Endothelial cell of umbilical vein (primary cell): Measurements from ENCODE around the gene EVX2. TPM values are rescaled to one million over a fixed set of nuclear protein-coding genes. Genes with fewer than 3 reads are reported as not detected.

Experiments used
- BruUV-seq: library from RNA; stranded (reverse); fragments of 400-500 nt; replicated peaks from 2 replicates; lab custom pipeline; 2021; lab: Mats Ljungman, UMichigan
- CTCF ChIA-PET: fragments of 300-600, 350-600 bp; sonication (Branson Sonifier 250); formaldehyde crosslinking; loops from one replicate; lab custom pipeline; 2021; ENCODE audit warnings: antibody characterized with exemption, inconsistent platforms; lab: Charles Lee
- POLR2A ChIA-PET: fragments of 300-600, 350-600 bp; sonication (Branson Sonifier 250); formaldehyde crosslinking; loops from one replicate; lab custom pipeline; 2021; ENCODE audit warnings: antibody characterized with exemption, inconsistent platforms; lab: Charles Lee
- DNase-seq: peaks from one replicate; pipeline ENCODE4 v3.0.0-alpha.2; 2011; ENCODE audit warnings: low read depth, low spot score
- FAIRE-seq: peaks from 2 replicates; lab custom pipeline; 2011; peaks lifted over from hg19 to GRCh38; lab: Jason Lieb, UNC
- H2AFZ ChIP-seq: 2 replicates; pipeline ENCODE4 v1.6.0; 2012; ENCODE audit warnings: low read depth, low read length, control low read depth, inconsistent platforms
- H3K27ac ChIP-seq: 2 replicates; pipeline ENCODE4 v1.5.1; 2011; ENCODE audit warnings: low read depth, mild to moderate bottlenecking, control low read depth, low read length, moderate library complexity; ENCODE audit not compliant: insufficient read depth
- H3K27me3 ChIP-seq, 2 experiments: 2 replicates each; pipeline versions ENCODE4 v1.6.0 to v1.6.1; 2011; ENCODE audit warnings: low read length in 2 of 2, mixed read lengths in 1 of 2; ENCODE audit not compliant: control insufficient read depth in 2 of 2, insufficient read depth in 2 of 2
- H3K36me3 ChIP-seq, 2 experiments: 2 replicates in 1 of 2; 3 replicates in 1 of 2; pipeline ENCODE4 v1.5.1; 2011; ENCODE audit warnings: low read length in 2 of 2, mild to moderate bottlenecking in 1 of 2, moderate library complexity in 1 of 2; ENCODE audit not compliant: control insufficient read depth in 2 of 2, insufficient read depth in 2 of 2; ENCODE audit errors: extremely low read depth in 1 of 2
- H3K4me1 ChIP-seq: 3 replicates; pipeline ENCODE4 v1.5.1; 2011; ENCODE audit warnings: mild to moderate bottlenecking, low read length; ENCODE audit not compliant: control insufficient read depth, insufficient read depth; ENCODE audit errors: extremely low read depth
- H3K4me2 ChIP-seq: 2 replicates; pipeline ENCODE4 v1.6.1; 2011; ENCODE audit warnings: low read length, control low read depth, mixed read lengths; ENCODE audit not compliant: insufficient read depth
- H3K4me3 ChIP-seq, 3 experiments: fragments of 200-600 bp in 1 of 3; sonication (generic), shearing (Covaris generic) in 1 of 3; replicated peaks in 1 of 3; 2 replicates each; pipeline ENCODE4 v1.5.1; 2011 to 2016; ENCODE audit warnings: control low read depth in 3 of 3, low read length in 3 of 3, mild to moderate bottlenecking in 2 of 3, inconsistent platforms in 1 of 3, low read depth in 1 of 3, moderate library complexity in 1 of 3; ENCODE audit not compliant: insufficient read depth in 1 of 3
- H3K79me2 ChIP-seq: 2 replicates; pipeline ENCODE4 v1.6.0; 2012; ENCODE audit warnings: low read length, inconsistent platforms; ENCODE audit not compliant: control insufficient read depth, insufficient read depth
- H3K9ac ChIP-seq: replicated peaks from 2 replicates; pipeline ENCODE3; 2011; ENCODE audit warnings: low read length, control low read depth; ENCODE audit not compliant: insufficient read depth; ENCODE audit errors: extremely low read depth
- H3K9me1 ChIP-seq: replicated peaks from 3 replicates; pipeline ENCODE4 v1.6.0; 2011; ENCODE audit warnings: mild to moderate bottlenecking, low read length; ENCODE audit not compliant: control insufficient read depth, insufficient read depth; ENCODE audit errors: extremely low read depth
- H3K9me3 ChIP-seq: replicated peaks from 2 replicates; pipeline ENCODE4 v1.5.1; 2012; ENCODE audit warnings: low read length, inconsistent platforms; ENCODE audit not compliant: control insufficient read depth, insufficient read depth
- H4K20me1 ChIP-seq: replicated peaks from 2 replicates; pipeline ENCODE3; 2011; ENCODE audit warnings: mild to moderate bottlenecking, low read length; ENCODE audit not compliant: control insufficient read depth, insufficient read depth; ENCODE audit errors: extremely low read depth
- CTCF ChIP-seq, 2 donors: IDR thresholded peaks; 1 replicate in 1 of 2; 2 replicates in 1 of 2; pipeline ENCODE4 v1.5.1; 2011; ENCODE audit warnings: low read length in 2 of 2, mild to moderate bottlenecking in 2 of 2, moderate library complexity in 2 of 2, control low read depth in 1 of 2, inconsistent platforms in 1 of 2, low read depth in 1 of 2; ENCODE audit not compliant: insufficient read depth in 1 of 2; ENCODE audit errors: extremely low read depth in 1 of 2
- EZH2 ChIP-seq: IDR thresholded peaks from 2 replicates; pipeline ENCODE4 v1.6.1; 2012; ENCODE audit warnings: borderline replicate concordance, low read depth, mild to moderate bottlenecking, moderate library complexity, low read length, inconsistent platforms; ENCODE audit not compliant: severe bottlenecking
- POLR2A ChIP-seq: IDR thresholded peaks from 2 replicates; pipeline ENCODE4 v1.6.1; 2012; ENCODE audit warnings: low read depth, mild to moderate bottlenecking, control low read depth, low read length
- POLR2AphosphoS5 ChIP-seq: IDR thresholded peaks from 2 replicates; pipeline ENCODE4 v1.6.1; 2012; ENCODE audit warnings: low read depth, mild to moderate bottlenecking, control low read depth, low read length, moderate library complexity; ENCODE audit not compliant: insufficient read depth
- dilution Hi-C: fragments of 300-500 bp; cut with MboI; formaldehyde crosslinking; loops from one replicate; pipeline ENCODE4 v1.15.0; 2019; ENCODE audit warnings: low sequenced_read_pairs; ENCODE audit not compliant: extremely low pct_ligation_motif_present
- intact Hi-C: fragments of 100-400 bp; cut with micrococcal nuclease; formaldehyde crosslinking; loops from one replicate; pipeline ENCODE4 v1.10.0; 2022
- polyA plus RNA-seq, 4 experiments: library from polyadenylated mRNA; depleted of rRNA in 3 of 4; stranded (reverse) in 3 of 4; unstranded in 1 of 4; fragments of >200 nt; gene quantifications; 2 replicates each; pipeline versions ENCODE4 v1.2.1 to v1.2.3, GENCODE V29; 2011 to 2012; ENCODE audit warnings: missing spikeins in 1 of 4
- total RNA-seq: library from RNA; stranded (reverse); gene quantifications from 2 replicates; pipeline ENCODE4 v1.2.3, GENCODE V29; 2021

Gene EVX2
- total and polyA plus RNA-seq, 2 donors (not counting 3 experiments of a cell fraction or from before 2014, with no cell fraction given): not detected

GRCh38 chr2:176092270-176093144 is 8.7 kb upstream of the EVX2 start, which contains the start of gene HOXD13:
HOXD13 (plus strand) TSS chr2:176092721; CDS start chr2:176092891, 170 bp downstream.
- peaks cover 5% of the 10 kb centered on the region for H3K4me1 ChIP-seq
- no peak within 1 kb of the TSS for H3K9ac ChIP-seq
- BruUV-seq: no TSS peak
- H3K36me3 ChIP-seq: no peaks in the 10 kb centered on the region
- H3K4me2 ChIP-seq: no peak within 1 kb of the TSS
- POLR2A ChIA-PET: no interaction called here
- no peaks in the 10 kb centered on the region for H3K9me3 ChIP-seq
- no peak within 1 kb of the TSS for H3K27ac ChIP-seq
- dilution Hi-C loops: no loop called here
- H3K9me1 ChIP-seq: no peaks in the 10 kb centered on the region
- CTCF ChIA-PET: interaction anchor here (1.2 to 2.1 kb wide), 2 partner anchors 402 to 724 kb away, joined by 5 to 6 read pairs; no protein-coding TSS in a partner anchor
- intact Hi-C loops: no loop called here
- H2AFZ ChIP-seq: peak within 1 kb of the TSS; percentile 32
- TF ChIP-seq POLR2A (no peak), POLR2AphosphoS5 (no peak), EZH2 (peak; percentile 76), CTCF (IDR thresholded peaks at IDR 0.05; ENCODE audit: extremely low read depth in 1 of 2, insufficient read depth in 1 of 2, low read depth in 1 of 2, low read length in 2 of 2) (no peak)
- H4K20me1 ChIP-seq: peaks cover 6% of the 10 kb centered on the region
- H3K4me3 ChIP-seq: no peak within 1 kb of the TSS
- DNase-seq (no peak), FAIRE-seq (no peak)
- peaks cover 86 to 98% of the 10 kb centered on the region in 2 experiments for H3K27me3 ChIP-seq
- H3K79me2 ChIP-seq: no peaks in the 10 kb centered on the region
